Right ventricle myocardium inferior (tissue), 1 donor: ENCODE measurements around the gene KAT2B. TPM values are rescaled to one million over a fixed set of nuclear protein-coding genes. Genes with fewer than 3 reads are reported as not detected.
A peak's percentile ranks its signal among the peaks of the same experiment; 100 is the strongest.
"Not testable (repeated sequence)": the region's sequence is repeated elsewhere in the genome, so short reads cannot be mapped to it uniquely, and the experiment has no call there.

ENCODE experiments used
- ATAC-seq: fragments of 200-7000 bp; cut with Tn5 transposase; one replicate; pipeline ENCODE4 v1.9.1; 2020; ENCODE audit warnings: mild to moderate bottlenecking, moderate library complexity
- DNase-seq: peaks from one replicate; pipeline ENCODE4 v3.0.0; 2021; ENCODE audit errors: missing footprints
- intact Hi-C: fragments of 100-400 bp; cut with DNase I; formaldehyde crosslinking; loops from one replicate; pipeline ENCODE4 v1.11.0; 2022
- long read RNA-seq: library from polyadenylated mRNA; unstranded; transcript quantifications from one replicate; pipeline ENCODE4 v2.0.0, GENCODE V29; 2021
- total RNA-seq: library from RNA; stranded (reverse); fragmentation: NEBNext Ultra II Directional; extraction: Animal tissue kit (Norgen Biotek cat#: 25700); gene quantifications from one replicate; pipeline ENCODE4 v1.2.1, GENCODE V29; 2021
- donor health status: DM: no; HTN: yes; CAD: no; lungs with severe emphysema.

KAT2B gene
- 118 TPM for total RNA-seq
- long read RNA-seq, full-length matches to known transcripts: 23 of 35 reads
- long read RNA-seq, partial matches to known transcripts: 6 of 35 reads
- long read RNA-seq, other reads (novel, unspliced or antisense): 6 of 35 reads

GRCh38 chr3:20039765-20040547 is at the start of gene KAT2B:
TSS of gene KAT2B (plus strand) at chr3:20040446. CDS start at chr3:20040478, 32 bp downstream.
- peak; percentile 78 for ATAC-seq
- intact Hi-C loops: loop anchor here (2.0 to 5.0 kb wide), 5 partner anchors 41 to 153 kb away; partner anchors contain the start of genes RAB5A and SGO1
- DNase-seq: peak; percentile 90

- DNase-seq: no peak
- no peak for ATAC-seq
- intact Hi-C loops: no loop called here
These were observed 45.5 kb upstream of the KAT2B start for GRCh38 chr3:19994796-19995195.

- ATAC-seq: no peak
- no peak for DNase-seq
- intact Hi-C loops: no loop called here
These were observed 42.7 kb upstream of the KAT2B start for GRCh38 chr3:19997502-19997901.

- DNase-seq (no peak), ATAC-seq (no peak)
- intact Hi-C loops: no loop called here
These were observed 38.3 kb upstream of the KAT2B start for GRCh38 chr3:20001932-20002331.

- intact Hi-C loops: no loop called here
- DNase-seq: no peak
- ATAC-seq: no peak
These were observed 32.3 kb upstream of the KAT2B start for GRCh38 chr3:20007960-20008359.

- no peak for DNase-seq
- intact Hi-C loops: no loop called here
These were observed 31.6 kb upstream of the KAT2B start for GRCh38 chr3:20008646-20009045.

GRCh38 chr3:20012164-20012563 is 28.1 kb upstream of the KAT2B start, which contains the start of gene PP2D1:
TSS of gene PP2D1 (minus strand) at chr3:20012264. CDS start at chr3:20012072, 192 bp downstream.
- DNase-seq: no peak
- no peak for ATAC-seq
- intact Hi-C loops: no loop called here

More at GRCh38 chr3:20008646-20009045, 31.6 kb upstream of the KAT2B start:
- ATAC-seq: no peak

- ATAC-seq (no peak), DNase-seq (no peak)
These were observed 26.9 kb upstream of the KAT2B start for GRCh38 chr3:20013396-20013795.

GRCh38 chr3:20015525-20015924 is 24.7 kb upstream of the KAT2B start:
- no peak for DNase-seq
- no peak for ATAC-seq
- intact Hi-C loops: no loop called here

More at GRCh38 chr3:20013396-20013795, 26.9 kb upstream of the KAT2B start:
- intact Hi-C loops: no loop called here

GRCh38 chr3:20016076-20016475 is 24.2 kb upstream of the KAT2B start:
- intact Hi-C loops, ATAC-seq, DNase-seq: not testable (repeated sequence)

- no peak for ATAC-seq
- DNase-seq: no peak
- intact Hi-C loops: no loop called here
These were observed 17.2 kb upstream of the KAT2B start for GRCh38 chr3:20022954-20023622.

GRCh38 chr3:20023623-20024405 is 16.4 kb upstream of the KAT2B start:
- intact Hi-C loops: no loop called here
- ATAC-seq: peak; percentile 84
- peak; percentile 70 for DNase-seq

GRCh38 chr3:20027136-20027535 is 13.1 kb upstream of the KAT2B start:
- ATAC-seq: no peak
- intact Hi-C loops: no loop called here
- DNase-seq: no peak

- ATAC-seq (no peak), DNase-seq (no peak)
- intact Hi-C loops: no loop called here
These were observed 11.3 kb upstream of the KAT2B start for GRCh38 chr3:20028905-20029331.

GRCh38 chr3:20031939-20032338 is 8.3 kb upstream of the KAT2B start:
- DNase-seq, ATAC-seq, intact Hi-C loops: not testable (repeated sequence)

GRCh38 chr3:20035019-20035418 is 5.2 kb upstream of the KAT2B start:
- no peak for DNase-seq
- intact Hi-C loops: no loop called here
- no peak for ATAC-seq

- no peak for DNase-seq
- intact Hi-C loops: no loop called here
- no peak for ATAC-seq
These were observed 2.8 kb upstream of the KAT2B start for GRCh38 chr3:20037255-20037996.

GRCh38 chr3:20038699-20039465 is 1.4 kb upstream of the KAT2B start:
- DNase-seq (no peak), ATAC-seq (no peak)
- intact Hi-C loops: no loop called here
